ENCODE results near the gene BFAR. TPM values are rescaled to one million over a fixed set of nuclear protein-coding genes. Genes with fewer than 3 reads are reported as not detected.

BFAR gene
- 38.6 TPM for polyA plus RNA-seq (2012; ENCODE audit: low read depth, missing spikeins)

DNA sequence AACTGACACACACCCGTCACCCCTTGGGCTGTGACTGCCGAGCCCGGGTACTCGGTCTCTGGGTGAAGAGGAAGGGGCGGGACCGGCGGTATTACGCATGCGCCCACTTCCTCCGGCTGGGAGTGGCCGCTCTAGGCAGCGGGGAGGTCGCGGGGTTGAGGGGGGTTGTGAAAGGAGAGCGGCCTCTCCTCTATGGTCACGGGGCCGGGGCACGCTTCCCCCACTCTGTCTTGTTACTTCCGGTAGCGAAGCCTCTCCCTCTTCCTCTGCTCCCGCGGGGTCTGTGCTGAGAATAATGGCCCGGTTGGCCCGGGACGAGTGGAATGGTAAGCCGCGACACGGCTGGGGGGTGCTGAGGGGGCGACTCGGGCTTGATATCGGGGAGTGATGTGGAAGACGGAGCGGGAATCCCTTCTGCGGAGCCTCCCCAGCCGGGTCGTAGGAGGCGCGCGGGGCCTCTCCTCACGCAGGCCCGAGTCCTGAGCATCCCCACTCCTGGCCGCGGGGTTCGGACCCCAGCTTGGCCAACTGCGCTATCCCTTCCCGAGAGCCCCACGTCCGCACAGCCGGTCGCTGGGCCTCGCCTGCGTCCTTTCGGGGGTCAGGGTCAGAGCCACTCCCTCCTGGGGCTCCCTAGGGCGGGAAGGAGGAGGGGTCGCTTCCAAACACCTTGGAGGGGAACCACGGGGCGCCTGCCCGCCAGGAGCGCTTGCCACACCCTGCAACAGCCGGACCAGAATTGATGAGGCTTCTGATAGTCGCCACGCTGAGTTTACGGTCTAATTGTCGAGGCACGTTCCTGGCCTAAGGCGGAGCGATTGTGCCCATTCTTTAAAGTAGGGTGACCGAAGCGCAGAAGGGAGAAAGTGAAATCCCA lies at the start of gene BFAR:
TSS of gene BFAR (plus strand) at position 259 of the 877 bp plus-strand sequence. CDS start 11,396 bp downstream, outside the sequence.
- DNase-seq (ENCODE audit: insufficient read length, low spot score) (peak; percentile 88), FAIRE-seq (peak; percentile 93)
- TF ChIP-seq SPI1 (IDR thresholded peaks at IDR 0.05; ENCODE audit: low read depth, low read length) (peak; percentile 37), PAX5 (IDR thresholded peaks at IDR 0.05; ENCODE audit: insufficient read depth, low read length, severe bottlenecking) (peak; percentile 8), POLR2AphosphoS5 (IDR thresholded peaks at IDR 0.05; ENCODE audit: low read depth, low read length) (peak; percentile 99), TAF1 (IDR thresholded peaks at IDR 0.05; ENCODE audit: low read depth, low read length) (peak; percentile 96), POLR2A (IDR thresholded peaks at IDR 0.05; ENCODE audit: low read depth, low read length) (peak; percentile 99; the same call in 1 of the 2 replicates), POU2F2 (IDR thresholded peaks at IDR 0.05; ENCODE audit: low read depth, low read length) (peak; percentile 90; the same call in 1 of the 2 replicates)

- TF ChIP-seq SPI1 (IDR thresholded peaks at IDR 0.05; ENCODE audit: low read depth, low read length) = no peak
- TF ChIP-seq TAF1 (IDR thresholded peaks at IDR 0.05; ENCODE audit: low read depth, low read length) = no peak
- TF ChIP-seq PAX5 (IDR thresholded peaks at IDR 0.05; ENCODE audit: insufficient read depth, low read length, severe bottlenecking) = no peak
- TF ChIP-seq POLR2AphosphoS5 (IDR thresholded peaks at IDR 0.05; ENCODE audit: low read depth, low read length) = no peak
- no peak for TF ChIP-seq POLR2A (IDR thresholded peaks at IDR 0.05; ENCODE audit: low read depth, low read length)
- TF ChIP-seq POU2F2 (IDR thresholded peaks at IDR 0.05; ENCODE audit: low read depth, low read length) = no peak
- DNase-seq (ENCODE audit: insufficient read length, low spot score) = no peak
- FAIRE-seq = no peak
These were observed 47.5 kb upstream of the BFAR start for GRCh38 chr16:14585287-14585686.

- TF ChIP-seq PAX5 (IDR thresholded peaks at IDR 0.05; ENCODE audit: insufficient read depth, low read length, severe bottlenecking) (no peak), POLR2AphosphoS5 (IDR thresholded peaks at IDR 0.05; ENCODE audit: low read depth, low read length) (no peak), SPI1 (IDR thresholded peaks at IDR 0.05; ENCODE audit: low read depth, low read length) (no peak), POLR2A (IDR thresholded peaks at IDR 0.05; ENCODE audit: low read depth, low read length) (no peak), POU2F2 (IDR thresholded peaks at IDR 0.05; ENCODE audit: low read depth, low read length) (no peak), TAF1 (IDR thresholded peaks at IDR 0.05; ENCODE audit: low read depth, low read length) (no peak)
- FAIRE-seq (no peak), DNase-seq (ENCODE audit: insufficient read length, low spot score) (no peak)
These were observed 46.0 kb upstream of the BFAR start for GRCh38 chr16:14586637-14587305.

GRCh38 chr16:14600164-14600563 lies 32.6 kb upstream of the BFAR start:
- DNase-seq (ENCODE audit: insufficient read length, low spot score) (no peak), FAIRE-seq (no peak)
- TF ChIP-seq POU2F2 (IDR thresholded peaks at IDR 0.05; ENCODE audit: low read depth, low read length) (no peak), TAF1 (IDR thresholded peaks at IDR 0.05; ENCODE audit: low read depth, low read length) (no peak), SPI1 (IDR thresholded peaks at IDR 0.05; ENCODE audit: low read depth, low read length) (no peak), PAX5 (IDR thresholded peaks at IDR 0.05; ENCODE audit: insufficient read depth, low read length, severe bottlenecking) (no peak), POLR2AphosphoS5 (IDR thresholded peaks at IDR 0.05; ENCODE audit: low read depth, low read length) (no peak), POLR2A (IDR thresholded peaks at IDR 0.05; ENCODE audit: low read depth, low read length) (no peak)

DNA sequence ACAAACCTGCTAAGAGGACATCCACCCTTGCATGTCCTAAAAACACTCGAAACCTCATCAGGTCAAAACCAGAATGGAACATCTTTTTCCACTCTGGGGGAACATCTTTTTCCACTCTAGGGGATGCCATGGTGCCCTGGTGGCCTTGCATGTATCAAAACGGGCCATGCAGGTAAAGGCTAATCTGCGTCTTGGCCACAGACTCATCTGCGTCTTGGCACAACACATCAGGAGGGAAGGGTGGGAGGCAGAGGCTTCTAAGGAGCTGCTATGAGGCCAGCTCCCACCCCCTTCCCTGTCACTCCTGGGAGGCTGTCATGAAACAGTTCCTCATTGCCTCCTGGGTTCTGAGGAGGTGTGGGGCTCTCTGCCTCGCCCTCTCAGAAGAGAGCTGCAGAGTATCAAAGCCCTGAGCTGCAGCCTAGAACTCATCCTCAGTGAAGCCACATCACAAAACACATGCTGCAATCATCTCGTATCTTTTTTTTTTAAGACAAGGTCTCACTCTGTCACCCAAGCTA lies 30.2 kb upstream of the BFAR start:
- no peak for TF ChIP-seq POLR2A (IDR thresholded peaks at IDR 0.05; ENCODE audit: low read depth, low read length)
- TF ChIP-seq SPI1 (IDR thresholded peaks at IDR 0.05; ENCODE audit: low read depth, low read length) = no peak
- no peak for TF ChIP-seq POLR2AphosphoS5 (IDR thresholded peaks at IDR 0.05; ENCODE audit: low read depth, low read length)
- TF ChIP-seq PAX5 (IDR thresholded peaks at IDR 0.05; ENCODE audit: insufficient read depth, low read length, severe bottlenecking) = no peak
- TF ChIP-seq TAF1 (IDR thresholded peaks at IDR 0.05; ENCODE audit: low read depth, low read length) = no peak
- no peak for TF ChIP-seq POU2F2 (IDR thresholded peaks at IDR 0.05; ENCODE audit: low read depth, low read length)
- FAIRE-seq (no peak), DNase-seq (ENCODE audit: insufficient read length, low spot score) (no peak)

GRCh38 chr16:14606102-14606501 lies 26.6 kb upstream of the BFAR start:
- TF ChIP-seq PAX5 (IDR thresholded peaks at IDR 0.05; ENCODE audit: insufficient read depth, low read length, severe bottlenecking) (peak; percentile 59), POLR2A (IDR thresholded peaks at IDR 0.05; ENCODE audit: low read depth, low read length) (no peak)
- no peak for DNase-seq (ENCODE audit: insufficient read length, low spot score)
- peak; percentile 74 for FAIRE-seq

GRCh38 chr16:14608111-14608566 lies 24.6 kb upstream of the BFAR start:
- FAIRE-seq (no peak), DNase-seq (ENCODE audit: insufficient read length, low spot score) (no peak)
- TF ChIP-seq SPI1 (IDR thresholded peaks at IDR 0.05; ENCODE audit: low read depth, low read length) (peak; percentile 49; the same call in 1 of the 2 replicates), POLR2AphosphoS5 (IDR thresholded peaks at IDR 0.05; ENCODE audit: low read depth, low read length) (no peak), POU2F2 (IDR thresholded peaks at IDR 0.05; ENCODE audit: low read depth, low read length) (no peak)

DNA sequence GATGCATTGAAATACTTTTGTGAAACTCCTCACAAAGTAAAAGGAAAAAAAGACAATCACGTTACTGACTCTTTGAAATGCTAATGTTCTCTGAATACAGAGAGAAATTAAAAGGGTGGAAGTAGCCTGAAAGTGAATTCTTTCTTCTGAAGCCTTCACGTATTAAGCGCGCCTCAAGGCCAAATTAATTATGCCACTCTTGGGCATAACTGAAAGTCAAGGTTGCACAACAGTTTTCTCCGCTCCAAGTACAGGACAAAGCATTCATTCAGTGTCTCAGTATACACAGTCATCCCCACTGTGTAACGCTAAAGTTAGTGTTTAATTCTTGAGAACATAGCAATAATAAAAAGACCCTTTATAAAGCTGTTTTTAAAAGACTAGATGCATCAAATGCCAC lies 24.1 kb upstream of the BFAR start:
- DNase-seq (ENCODE audit: insufficient read length, low spot score) = no peak
- FAIRE-seq = peak; percentile 67
- TF ChIP-seq SPI1 (IDR thresholded peaks at IDR 0.05; ENCODE audit: low read depth, low read length) = no peak
- TF ChIP-seq POLR2A (IDR thresholded peaks at IDR 0.05; ENCODE audit: low read depth, low read length) = no peak
- no peak for TF ChIP-seq PAX5 (IDR thresholded peaks at IDR 0.05; ENCODE audit: insufficient read depth, low read length, severe bottlenecking)
- TF ChIP-seq POU2F2 (IDR thresholded peaks at IDR 0.05; ENCODE audit: low read depth, low read length) = no peak
- TF ChIP-seq TAF1 (IDR thresholded peaks at IDR 0.05; ENCODE audit: low read depth, low read length) = no peak
- no peak for TF ChIP-seq POLR2AphosphoS5 (IDR thresholded peaks at IDR 0.05; ENCODE audit: low read depth, low read length)

GRCh38 chr16:14609716-14610115 lies 23.0 kb upstream of the BFAR start:
- DNase-seq (ENCODE audit: insufficient read length, low spot score) (no peak), FAIRE-seq (peak; percentile 40)
- TF ChIP-seq PAX5 (IDR thresholded peaks at IDR 0.05; ENCODE audit: insufficient read depth, low read length, severe bottlenecking) = no peak
- TF ChIP-seq SPI1 (IDR thresholded peaks at IDR 0.05; ENCODE audit: low read depth, low read length) = no peak
- no peak for TF ChIP-seq POLR2AphosphoS5 (IDR thresholded peaks at IDR 0.05; ENCODE audit: low read depth, low read length)
- TF ChIP-seq POU2F2 (IDR thresholded peaks at IDR 0.05; ENCODE audit: low read depth, low read length) = no peak
- TF ChIP-seq POLR2A (IDR thresholded peaks at IDR 0.05; ENCODE audit: low read depth, low read length) = no peak
- TF ChIP-seq TAF1 (IDR thresholded peaks at IDR 0.05; ENCODE audit: low read depth, low read length) = no peak
